Measurements from ENCODE around the gene JMJD8. TPM values are rescaled to one million over a fixed set of nuclear protein-coding genes. Genes with fewer than 3 reads are reported as not detected.

Gene JMJD8
- total and polyA plus RNA-seq, 5 donors from 2014 or later: 22.7 to 36.2 (median 32.3) TPM

DNA sequence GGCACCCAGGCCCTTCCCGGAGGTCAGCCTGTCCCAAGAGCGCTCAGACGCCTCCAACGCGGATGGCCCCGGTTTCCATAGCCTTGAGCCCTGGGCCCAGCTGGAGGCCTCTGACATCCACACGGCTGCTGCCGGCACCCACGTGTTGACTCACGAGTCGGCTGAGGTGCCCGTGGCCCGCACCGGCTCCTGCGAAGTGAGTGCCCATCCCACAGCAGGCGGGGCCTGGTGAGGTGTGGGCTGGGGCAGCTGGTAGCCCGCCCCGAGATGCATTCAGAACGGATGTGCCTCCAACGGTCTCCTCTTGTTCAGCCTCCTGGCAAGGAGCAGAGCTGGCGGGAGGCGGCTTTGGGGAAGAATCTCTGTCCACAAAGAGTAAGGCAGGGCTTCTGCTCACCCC is 32.3 kb downstream of the JMJD8 start:
- no peak for ATAC-seq (ENCODE audit: low read depth in 2 of 2)
- H3K27ac ChIP-seq (ENCODE audit: insufficient read depth, low read length, poor library complexity, severe bottlenecking): no peak overlapping the region
- H3K4me3 ChIP-seq (ENCODE audit: low read depth, low read length): no peak overlapping the region
- H3K27me3 ChIP-seq (ENCODE audit: control insufficient read depth, insufficient read depth, low read length): no peaks in the 10 kb centered on the region
- DNase-seq: no peak
- no peak overlapping the region for H3K27ac Mint-ChIP-seq
- H3K4me1 ChIP-seq (ENCODE audit: control insufficient read depth, insufficient read depth, low read length, poor library complexity, severe bottlenecking): peaks cover 23% of the 10 kb centered on the region
- no peaks in the 10 kb centered on the region for H3K9me3 ChIP-seq (ENCODE audit: control insufficient read depth in 2 of 2, low read length in 2 of 2)
- no peaks in the 10 kb centered on the region for H3K27me3 Mint-ChIP-seq
- no peaks in the 10 kb centered on the region for H3K36me3 Mint-ChIP-seq
- peaks cover 0 to 15% (median 3%) of the 10 kb centered on the region in 4 donors for H3K4me1 Mint-ChIP-seq
- no peaks in the 10 kb centered on the region for H3K36me3 ChIP-seq (ENCODE audit: control insufficient read depth, insufficient read depth, low read length)
- H3K9me3 Mint-ChIP-seq: no peaks in the 10 kb centered on the region
- H3K4me3 Mint-ChIP-seq: no peak overlapping the region

- Mint-ChIP-seq H3K9me3 (no peaks in the 10 kb centered on the region), H3K27ac (peak overlapping the region in 1 of 3 donors; percentile 7), H3K36me3 (no peaks in the 10 kb centered on the region), H3K27me3 (no peaks in the 10 kb centered on the region), H3K4me1 (peaks cover 0 to 21% (median 3%) of the 10 kb centered on the region in 4 donors), H3K4me3 (peak overlapping the region in 3 of 4 donors; percentile 58 to 73 (median 69))
- H3K27me3 ChIP-seq (ENCODE audit: control insufficient read depth, insufficient read depth, low read length): no peaks in the 10 kb centered on the region
- no peak overlapping the region for H3K4me3 ChIP-seq (ENCODE audit: low read depth, low read length)
- H3K4me1 ChIP-seq (ENCODE audit: control insufficient read depth, insufficient read depth, low read length, poor library complexity, severe bottlenecking): peaks cover 23% of the 10 kb centered on the region
- DNase-seq: peak in 1 of 3 donors; percentile 16
- ATAC-seq (ENCODE audit: low read depth in 2 of 2): no peak
- peak overlapping the region; percentile 91 for H3K27ac ChIP-seq (ENCODE audit: insufficient read depth, low read length, poor library complexity, severe bottlenecking)
- no peaks in the 10 kb centered on the region for H3K36me3 ChIP-seq (ENCODE audit: control insufficient read depth, insufficient read depth, low read length)
- H3K9me3 ChIP-seq (ENCODE audit: control insufficient read depth in 2 of 2, low read length in 2 of 2): no peaks in the 10 kb centered on the region
These were observed 34.5 kb downstream of the JMJD8 start for GRCh38 chr16:649631-650030.

GRCh38 chr16:648781-649589 is 35.1 kb downstream of the JMJD8 start, which contains the start of gene WDR90:
WDR90 (plus strand) TSS chr16:649365; CDS start chr16:649417, 52 bp downstream.
- no peaks in the 10 kb centered on the region for H3K27me3 ChIP-seq (ENCODE audit: control insufficient read depth, insufficient read depth, low read length)
- no peaks in the 10 kb centered on the region for H3K9me3 Mint-ChIP-seq
- H3K4me1 ChIP-seq (ENCODE audit: control insufficient read depth, insufficient read depth, low read length, poor library complexity, severe bottlenecking): peaks cover 23% of the 10 kb centered on the region
- peak within 1 kb of the TSS; percentile 61 for H3K4me3 ChIP-seq (ENCODE audit: low read depth, low read length)
- peak within 1 kb of the TSS; percentile 78 to 89 (median 84) for H3K4me3 Mint-ChIP-seq
- H3K36me3 ChIP-seq (ENCODE audit: control insufficient read depth, insufficient read depth, low read length): no peaks in the 10 kb centered on the region
- DNase-seq: peak; percentile 90 to 93 (median 93)
- peak within 1 kb of the TSS; percentile 54 to 71 (median 69) for H3K27ac Mint-ChIP-seq
- H3K36me3 Mint-ChIP-seq: no peaks in the 10 kb centered on the region
- no peaks in the 10 kb centered on the region for H3K9me3 ChIP-seq (ENCODE audit: control insufficient read depth in 2 of 2, low read length in 2 of 2)
- ATAC-seq (ENCODE audit: low read depth in 2 of 2): peak; percentile 94 to 96
- peaks cover 0 to 26% (median 3%) of the 10 kb centered on the region in 4 donors for H3K4me1 Mint-ChIP-seq
- H3K27ac ChIP-seq (ENCODE audit: insufficient read depth, low read length, poor library complexity, severe bottlenecking): peak within 1 kb of the TSS; percentile 91
- no peaks in the 10 kb centered on the region for H3K27me3 Mint-ChIP-seq

GRCh38 chr16:648071-648780 is 35.9 kb downstream of the JMJD8 start:
- Mint-ChIP-seq H3K4me1 (peaks cover 0 to 31% (median 3%) of the 10 kb centered on the region in 4 donors), H3K27ac (peak overlapping the region in 2 of 3 donors; percentile 54 to 71), H3K36me3 (no peaks in the 10 kb centered on the region), H3K4me3 (peak overlapping the region; percentile 47 to 80 (median 76)), H3K27me3 (no peaks in the 10 kb centered on the region), H3K9me3 (no peaks in the 10 kb centered on the region)
- peak overlapping the region; percentile 61 for H3K4me3 ChIP-seq (ENCODE audit: low read depth, low read length)
- ATAC-seq (ENCODE audit: low read depth in 2 of 2) (no peak), DNase-seq (peak in 2 of 3 donors; percentile 28 to 35)
- no peaks in the 10 kb centered on the region for H3K27me3 ChIP-seq (ENCODE audit: control insufficient read depth, insufficient read depth, low read length)
- peak overlapping the region; percentile 91 for H3K27ac ChIP-seq (ENCODE audit: insufficient read depth, low read length, poor library complexity, severe bottlenecking)
- no peaks in the 10 kb centered on the region for H3K9me3 ChIP-seq (ENCODE audit: control insufficient read depth in 2 of 2, low read length in 2 of 2)
- peaks cover 23% of the 10 kb centered on the region for H3K4me1 ChIP-seq (ENCODE audit: control insufficient read depth, insufficient read depth, low read length, poor library complexity, severe bottlenecking)
- H3K36me3 ChIP-seq (ENCODE audit: control insufficient read depth, insufficient read depth, low read length): no peaks in the 10 kb centered on the region

DNA sequence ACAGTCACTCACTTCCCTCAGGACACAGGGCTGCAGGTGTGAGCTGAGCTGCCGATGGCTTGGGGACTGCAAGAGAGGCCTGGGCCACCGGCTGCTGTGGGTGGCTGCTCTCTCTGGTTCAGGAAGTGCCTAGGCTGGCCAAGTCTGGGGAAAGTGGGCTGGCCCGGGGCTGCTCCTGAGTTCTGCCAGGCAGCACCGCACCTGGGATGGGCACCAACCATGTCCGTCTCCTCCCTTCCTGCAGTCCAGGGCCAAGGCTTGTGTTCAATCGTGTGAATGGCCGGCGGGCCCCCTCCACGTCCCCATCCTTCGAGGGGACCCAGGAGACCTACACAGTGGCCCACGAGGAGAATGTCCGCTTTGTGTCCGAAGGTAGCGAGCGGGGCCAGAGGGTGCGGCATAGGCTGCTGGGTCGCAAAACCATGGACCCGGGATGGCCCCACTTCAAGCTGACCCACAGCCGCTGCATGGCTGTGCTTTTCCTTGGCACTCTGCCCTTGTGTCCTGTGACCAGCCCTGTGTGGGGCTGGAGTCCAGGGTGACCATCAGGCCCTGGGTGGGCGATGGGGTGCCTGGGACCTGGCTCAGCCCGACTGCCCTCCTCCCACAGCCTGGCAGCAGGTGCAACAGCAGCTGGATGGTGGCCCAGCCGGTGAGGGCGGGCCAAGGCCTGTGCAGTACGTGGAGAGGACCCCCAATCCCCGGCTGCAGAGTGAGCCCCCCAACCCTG is 36.8 kb downstream of the JMJD8 start:
- H3K9me3 Mint-ChIP-seq: no peaks in the 10 kb centered on the region
- no peaks in the 10 kb centered on the region for H3K27me3 ChIP-seq (ENCODE audit: control insufficient read depth, insufficient read depth, low read length)
- H3K27me3 Mint-ChIP-seq: no peaks in the 10 kb centered on the region
- no peaks in the 10 kb centered on the region for H3K36me3 ChIP-seq (ENCODE audit: control insufficient read depth, insufficient read depth, low read length)
- DNase-seq: no peak
- no peaks in the 10 kb centered on the region for H3K9me3 ChIP-seq (ENCODE audit: control insufficient read depth in 2 of 2, low read length in 2 of 2)
- peaks cover 32% of the 10 kb centered on the region for H3K4me1 ChIP-seq (ENCODE audit: control insufficient read depth, insufficient read depth, low read length, poor library complexity, severe bottlenecking)
- peak overlapping the region; percentile 91 for H3K27ac ChIP-seq (ENCODE audit: insufficient read depth, low read length, poor library complexity, severe bottlenecking)
- H3K27ac Mint-ChIP-seq: no peak overlapping the region
- peak overlapping the region in 1 of 4 donors; percentile 16 for H3K4me3 Mint-ChIP-seq
- no peaks in the 10 kb centered on the region for H3K36me3 Mint-ChIP-seq
- H3K4me1 Mint-ChIP-seq: peaks cover 0 to 35% (median 3%) of the 10 kb centered on the region in 4 donors
- ATAC-seq (ENCODE audit: low read depth in 2 of 2): no peak
- H3K4me3 ChIP-seq (ENCODE audit: low read depth, low read length): no peak overlapping the region

- Histone ChIP-seq H3K27ac (ENCODE audit: insufficient read depth, low read length, poor library complexity, severe bottlenecking) (no peak overlapping the region), H3K27me3 (ENCODE audit: control insufficient read depth, insufficient read depth, low read length) (no peaks in the 10 kb centered on the region), H3K36me3 (ENCODE audit: control insufficient read depth, insufficient read depth, low read length) (no peaks in the 10 kb centered on the region), H3K4me1 (ENCODE audit: control insufficient read depth, insufficient read depth, low read length, poor library complexity, severe bottlenecking) (peaks cover 35% of the 10 kb centered on the region), H3K4me3 (ENCODE audit: low read depth, low read length) (no peak overlapping the region), H3K9me3 (ENCODE audit: control insufficient read depth in 2 of 2, low read length in 2 of 2) (no peaks in the 10 kb centered on the region)
- H3K36me3 Mint-ChIP-seq: no peaks in the 10 kb centered on the region
- H3K9me3 Mint-ChIP-seq: no peaks in the 10 kb centered on the region
- H3K4me1 Mint-ChIP-seq: peaks cover 0 to 35% (median 3%) of the 10 kb centered on the region in 4 donors
- H3K27ac Mint-ChIP-seq: no peak overlapping the region
- no peaks in the 10 kb centered on the region for H3K27me3 Mint-ChIP-seq
- H3K4me3 Mint-ChIP-seq: peak overlapping the region in 2 of 4 donors; percentile 16 to 65
- no peak for DNase-seq
- no peak for ATAC-seq (ENCODE audit: low read depth in 2 of 2)
These were observed 37.4 kb downstream of the JMJD8 start for GRCh38 chr16:646679-647172.
